ENCODE results near the gene TMCC1. TPM values are rescaled to one million over a fixed set of nuclear protein-coding genes. Genes with fewer than 3 reads are reported as not detected.
"Not testable (repeated sequence)": the region's sequence is repeated elsewhere in the genome, so short reads cannot be mapped to it uniquely, and the experiment has no call there.

TMCC1 gene
- total RNA-seq, 2 donors from 2014 or later: 27.1 to 29.3 TPM

GRCh38 chr3:129918461-129918860 is 24.9 kb upstream of the TMCC1 start:
- ATAC-seq (no peak), DNase-seq (no peak)
- H3K9me3 ChIP-seq (ENCODE audit: control insufficient read depth, low read length, poor library complexity, severe bottlenecking): peaks cover 8% of the 10 kb centered on the region
- H3K27me3 Mint-ChIP-seq: no peaks in the 10 kb centered on the region
- no peak overlapping the region for H3K27ac Mint-ChIP-seq
- H3K4me1 Mint-ChIP-seq: no peaks in the 10 kb centered on the region
- H3K4me3 Mint-ChIP-seq: no peak overlapping the region
- H3K36me3 Mint-ChIP-seq (ENCODE audit: low read depth): peaks cover 9% of the 10 kb centered on the region

GRCh38 chr3:129917423-129918007 is 24.0 kb upstream of the TMCC1 start:
- DNase-seq: no peak

DNA sequence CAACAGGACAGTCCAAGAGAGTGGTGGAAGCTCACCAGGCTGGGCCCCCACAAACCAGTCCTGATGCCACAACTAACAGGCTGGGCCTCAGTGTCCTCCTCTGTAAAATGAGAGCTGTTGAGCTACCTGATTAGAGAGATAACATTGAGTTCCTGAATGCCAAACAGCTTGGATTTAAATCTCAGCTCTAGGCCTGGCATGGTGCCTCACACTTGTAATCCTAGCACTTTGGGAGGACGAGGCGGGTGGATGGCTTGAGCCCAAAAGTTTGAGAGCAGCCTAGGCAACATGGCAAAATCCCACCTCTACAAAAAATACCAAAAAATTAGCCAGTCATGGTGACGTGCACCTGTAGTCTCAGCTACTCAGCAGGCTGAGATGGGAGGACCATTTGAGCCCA is 20.1 kb upstream of the TMCC1 start:
- Mint-ChIP-seq H3K4me1 (peaks cover 2% of the 10 kb centered on the region), H3K4me3 (no peak overlapping the region), H3K36me3 (ENCODE audit: low read depth) (peaks cover 6% of the 10 kb centered on the region), H3K27me3 (peaks cover 5% of the 10 kb centered on the region), H3K27ac (no peak overlapping the region)
- H3K9me3 ChIP-seq (ENCODE audit: control insufficient read depth, low read length, poor library complexity, severe bottlenecking): peaks cover 3% of the 10 kb centered on the region
- DNase-seq (no peak), ATAC-seq (no peak)

More at GRCh38 chr3:129917423-129918007, 24.0 kb upstream of the TMCC1 start:
- Mint-ChIP-seq H3K36me3 (ENCODE audit: low read depth) (peaks cover 9% of the 10 kb centered on the region), H3K4me1 (no peaks in the 10 kb centered on the region), H3K4me3 (no peak overlapping the region), H3K27ac (no peak overlapping the region), H3K27me3 (no peaks in the 10 kb centered on the region)
- peaks cover 5% of the 10 kb centered on the region for H3K9me3 ChIP-seq (ENCODE audit: control insufficient read depth, low read length, poor library complexity, severe bottlenecking)
- ATAC-seq: no peak

GRCh38 chr3:129911261-129911861 is 17.9 kb upstream of the TMCC1 start:
- H3K9me3 ChIP-seq (ENCODE audit: control insufficient read depth, low read length, poor library complexity, severe bottlenecking): peaks cover 5% of the 10 kb centered on the region
- no peak for DNase-seq
- H3K27ac Mint-ChIP-seq: no peak overlapping the region
- no peak overlapping the region for H3K4me3 Mint-ChIP-seq
- peaks cover 5% of the 10 kb centered on the region for H3K27me3 Mint-ChIP-seq
- peaks cover 6% of the 10 kb centered on the region for H3K36me3 Mint-ChIP-seq (ENCODE audit: low read depth)
- peaks cover 2% of the 10 kb centered on the region for H3K4me1 Mint-ChIP-seq
- ATAC-seq: no peak

GRCh38 chr3:129909235-129909634 is 15.7 kb upstream of the TMCC1 start:
- H3K36me3 Mint-ChIP-seq (ENCODE audit: low read depth); H3K4me1 Mint-ChIP-seq; ATAC-seq; H3K27ac Mint-ChIP-seq; H3K27me3 Mint-ChIP-seq; H3K9me3 ChIP-seq (ENCODE audit: control insufficient read depth, low read length, poor library complexity, severe bottlenecking); DNase-seq; H3K4me3 Mint-ChIP-seq: not testable (repeated sequence)

DNA sequence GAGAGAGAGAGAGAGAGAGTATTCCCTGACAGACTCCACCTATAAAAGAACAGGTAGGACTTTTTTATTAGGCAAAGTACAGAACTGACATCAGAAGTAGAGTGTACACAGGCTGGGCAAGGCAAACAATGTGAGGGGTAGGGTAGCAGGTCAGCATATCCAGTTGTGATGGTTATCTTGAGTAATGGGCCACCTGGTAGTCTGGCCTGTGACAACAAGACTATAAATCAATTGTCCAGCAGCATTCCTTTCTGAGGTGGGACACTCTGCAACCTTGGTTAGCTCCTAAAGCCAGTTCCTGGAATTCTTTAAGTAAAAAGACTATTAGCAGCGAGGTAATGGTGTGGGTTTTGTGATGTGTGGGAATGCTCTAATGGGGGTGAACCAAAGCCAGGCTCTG is 14.9 kb upstream of the TMCC1 start:
- peaks cover 2% of the 10 kb centered on the region for H3K4me1 Mint-ChIP-seq
- H3K36me3 Mint-ChIP-seq (ENCODE audit: low read depth): no peaks in the 10 kb centered on the region
- no peak for DNase-seq
- H3K4me3 Mint-ChIP-seq: no peak overlapping the region
- peaks cover 10% of the 10 kb centered on the region for H3K9me3 ChIP-seq (ENCODE audit: control insufficient read depth, low read length, poor library complexity, severe bottlenecking)
- H3K27me3 Mint-ChIP-seq: peaks cover 5% of the 10 kb centered on the region
- H3K27ac Mint-ChIP-seq: no peak overlapping the region
- ATAC-seq: no peak

DNA sequence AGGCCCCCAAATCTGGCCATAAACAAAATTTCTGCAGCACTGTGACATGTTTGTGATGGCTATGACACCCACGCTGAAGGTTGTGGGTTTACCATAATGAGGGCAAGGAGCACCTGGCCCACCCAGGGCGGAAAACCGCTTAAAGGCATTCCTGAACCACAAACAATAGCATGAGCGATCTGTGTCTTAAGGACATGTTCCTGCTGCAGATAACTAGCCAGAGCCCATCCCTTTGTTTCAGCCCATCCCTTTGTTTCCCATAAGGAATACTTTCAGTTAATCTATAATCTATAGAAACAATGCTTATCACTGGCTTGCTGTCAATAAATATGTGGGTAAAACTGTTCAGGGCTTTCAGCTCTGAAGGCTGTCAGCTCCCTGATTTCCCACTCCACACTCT is 7.8 kb upstream of the TMCC1 start:
- H3K4me1 Mint-ChIP-seq; H3K36me3 Mint-ChIP-seq (ENCODE audit: low read depth); H3K27me3 Mint-ChIP-seq; H3K4me3 Mint-ChIP-seq; DNase-seq; ATAC-seq; H3K9me3 ChIP-seq (ENCODE audit: control insufficient read depth, low read length, poor library complexity, severe bottlenecking); H3K27ac Mint-ChIP-seq: not testable (repeated sequence)

DNA sequence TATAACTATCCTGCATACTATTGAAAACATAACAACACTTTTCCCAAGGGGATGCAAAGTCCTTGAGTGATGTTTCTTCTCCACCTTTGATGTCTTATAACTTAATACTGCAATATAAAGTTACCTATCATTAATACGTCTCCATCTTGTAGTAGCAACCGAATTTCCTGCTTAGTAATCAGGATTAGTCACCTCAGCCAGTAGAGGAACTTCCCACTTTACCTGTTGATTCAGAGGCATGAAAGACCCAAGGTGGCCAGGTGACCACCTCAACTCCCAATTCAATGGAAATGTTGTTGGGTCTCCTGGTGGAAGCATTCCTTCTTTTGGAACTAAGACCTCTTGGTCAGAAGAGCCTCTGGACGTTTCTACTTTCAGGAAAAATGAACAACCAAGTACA is 3.5 kb upstream of the TMCC1 start:
- H3K9me3 ChIP-seq (ENCODE audit: control insufficient read depth, low read length, poor library complexity, severe bottlenecking): no peaks in the 10 kb centered on the region
- no peak overlapping the region for H3K4me3 Mint-ChIP-seq
- peaks cover 13% of the 10 kb centered on the region for H3K4me1 Mint-ChIP-seq
- no peaks in the 10 kb centered on the region for H3K27me3 Mint-ChIP-seq
- ATAC-seq (no peak), DNase-seq (no peak)
- no peak overlapping the region for H3K27ac Mint-ChIP-seq
- peaks cover 2% of the 10 kb centered on the region for H3K36me3 Mint-ChIP-seq (ENCODE audit: low read depth)

DNA sequence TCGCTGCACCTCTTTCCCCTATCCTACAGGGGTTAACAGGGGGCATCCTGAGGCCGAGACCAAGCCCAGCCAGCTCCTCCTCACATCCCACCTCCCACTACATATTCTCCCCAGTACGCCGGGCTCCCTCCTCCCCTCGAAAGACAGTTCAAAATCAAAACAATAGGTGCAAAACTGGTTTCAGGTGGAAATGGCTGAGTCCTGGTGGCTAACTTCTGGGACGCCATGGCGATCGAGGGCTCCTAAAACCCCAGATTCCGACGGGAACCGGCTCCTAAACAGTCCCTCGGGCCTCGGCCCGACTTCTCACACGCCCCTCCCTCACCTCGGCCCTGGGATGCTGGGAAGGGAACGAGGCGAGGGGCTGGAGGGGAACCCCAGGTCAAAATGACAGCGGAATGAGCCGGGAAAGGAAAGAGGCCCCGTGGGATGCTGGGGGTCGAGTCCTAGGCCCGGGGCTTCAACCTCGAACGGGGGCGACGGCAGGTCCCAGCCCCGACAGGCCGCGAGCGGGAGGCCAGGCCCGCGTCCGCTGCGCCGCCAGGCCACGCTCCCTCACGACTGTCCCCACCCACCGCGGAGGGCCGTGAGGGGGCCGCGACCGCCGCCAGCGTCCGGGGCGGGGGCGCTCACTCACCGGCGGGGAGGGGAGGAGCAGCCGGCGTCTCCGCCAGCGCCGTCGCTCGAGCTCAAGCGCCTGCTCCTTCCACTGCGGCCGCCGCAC is 492 bp downstream of the TMCC1 start:
- Mint-ChIP-seq H3K4me3 (peak overlapping the region; percentile 90), H3K27me3 (no peaks in the 10 kb centered on the region), H3K36me3 (ENCODE audit: low read depth) (peaks cover 4% of the 10 kb centered on the region), H3K27ac (peak overlapping the region; percentile 90), H3K4me1 (peaks cover 39% of the 10 kb centered on the region)
- H3K9me3 ChIP-seq (ENCODE audit: control insufficient read depth, low read length, poor library complexity, severe bottlenecking): no peaks in the 10 kb centered on the region
- DNase-seq (peak in 2 of 3 donors; percentile 18 to 59), ATAC-seq (peak; percentile 75)

- no peaks in the 10 kb centered on the region for H3K9me3 ChIP-seq (ENCODE audit: control insufficient read depth, low read length, poor library complexity, severe bottlenecking)
- no peak for DNase-seq
- Mint-ChIP-seq H3K4me1 (peaks cover 43% of the 10 kb centered on the region), H3K27me3 (no peaks in the 10 kb centered on the region), H3K27ac (peak overlapping the region; percentile 90), H3K36me3 (ENCODE audit: low read depth) (peaks cover 4% of the 10 kb centered on the region), H3K4me3 (peak overlapping the region; percentile 90)
- no peak for ATAC-seq
Observed at GRCh38 chr3:129892486-129892856, 1.0 kb downstream of the TMCC1 start.

DNA sequence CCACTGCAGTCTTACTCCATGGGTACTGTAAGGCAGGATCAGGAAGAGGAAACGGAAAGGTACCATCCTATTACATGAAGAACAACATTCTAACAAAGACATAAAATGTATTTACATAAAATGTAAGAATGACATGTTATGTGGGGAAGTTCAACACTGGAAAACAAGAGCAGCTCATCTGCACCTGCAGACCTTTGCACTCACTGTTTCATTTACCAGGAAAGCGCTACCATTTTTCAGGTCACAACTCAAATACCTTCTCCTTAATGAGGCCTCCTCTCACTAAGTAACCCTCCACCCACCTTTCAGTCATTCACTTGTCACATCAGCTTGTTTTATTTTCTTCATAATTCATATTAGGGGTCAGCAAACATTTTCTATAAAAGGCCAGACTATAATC is 2.6 kb downstream of the TMCC1 start:
- H3K36me3 Mint-ChIP-seq (ENCODE audit: low read depth): peaks cover 4% of the 10 kb centered on the region
- H3K4me1 Mint-ChIP-seq: peaks cover 43% of the 10 kb centered on the region
- no peak for ATAC-seq
- DNase-seq: no peak
- no peak overlapping the region for H3K27ac Mint-ChIP-seq
- no peaks in the 10 kb centered on the region for H3K27me3 Mint-ChIP-seq
- H3K9me3 ChIP-seq (ENCODE audit: control insufficient read depth, low read length, poor library complexity, severe bottlenecking): no peaks in the 10 kb centered on the region
- no peak overlapping the region for H3K4me3 Mint-ChIP-seq

- no peak overlapping the region for H3K4me3 Mint-ChIP-seq
- peaks cover 42% of the 10 kb centered on the region for H3K4me1 Mint-ChIP-seq
- no peaks in the 10 kb centered on the region for H3K9me3 ChIP-seq (ENCODE audit: control insufficient read depth, low read length, poor library complexity, severe bottlenecking)
- H3K27ac Mint-ChIP-seq: no peak overlapping the region
- ATAC-seq (no peak), DNase-seq (no peak)
- H3K27me3 Mint-ChIP-seq: no peaks in the 10 kb centered on the region
- peaks cover 2% of the 10 kb centered on the region for H3K36me3 Mint-ChIP-seq (ENCODE audit: low read depth)
Observed at GRCh38 chr3:129890125-129890524, 3.4 kb downstream of the TMCC1 start.

DNA sequence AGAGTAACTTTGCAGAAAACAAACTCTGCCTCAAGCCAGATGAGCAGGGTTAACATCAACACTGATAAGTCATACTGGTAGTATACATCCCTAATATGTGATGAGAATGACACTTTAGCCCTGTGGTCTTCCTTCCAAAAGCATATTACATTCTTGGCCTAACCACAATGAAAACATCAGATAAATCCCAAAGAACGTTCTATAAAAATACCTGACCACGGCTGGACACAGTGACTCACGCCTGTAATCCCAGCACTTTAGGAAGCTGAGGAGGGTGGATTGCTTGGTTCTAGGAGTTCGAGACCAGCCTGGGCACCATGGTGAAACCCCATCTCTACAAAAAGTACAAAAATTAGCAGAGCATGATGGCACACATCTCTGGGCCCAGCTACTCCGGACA is 4.7 kb downstream of the TMCC1 start:
- Mint-ChIP-seq H3K27ac (peak overlapping the region; percentile 27), H3K27me3 (no peaks in the 10 kb centered on the region), H3K36me3 (ENCODE audit: low read depth) (peaks cover 4% of the 10 kb centered on the region), H3K4me1 (peaks cover 38% of the 10 kb centered on the region), H3K4me3 (no peak overlapping the region)
- no peak for DNase-seq
- ATAC-seq: no peak
- H3K9me3 ChIP-seq (ENCODE audit: control insufficient read depth, low read length, poor library complexity, severe bottlenecking): no peaks in the 10 kb centered on the region

GRCh38 chr3:129881261-129881660 is 12.2 kb downstream of the TMCC1 start:
- DNase-seq (no peak), ATAC-seq (no peak)
- no peaks in the 10 kb centered on the region for H3K9me3 ChIP-seq (ENCODE audit: control insufficient read depth, low read length, poor library complexity, severe bottlenecking)
- Mint-ChIP-seq H3K36me3 (ENCODE audit: low read depth) (peaks cover 14% of the 10 kb centered on the region), H3K27me3 (no peaks in the 10 kb centered on the region), H3K4me1 (peaks cover 25% of the 10 kb centered on the region), H3K4me3 (no peak overlapping the region), H3K27ac (no peak overlapping the region)

All from T-helper 17 cell (primary cell).